K562 (cell line): ENCODE results near the gene PKLR. TPM values are rescaled to one million over a fixed set of nuclear protein-coding genes. Genes with fewer than 3 reads are reported as not detected.

ENCODE experiments used
- ATAC-seq: fragments of 200-7000 bp; cut with Tn5 transposase; 3 replicates; pipeline ENCODE4 v1.9.1; 2020; ENCODE audit warnings: moderate library complexity
- BruUV-seq: library from RNA; stranded (reverse); fragments of 400-500 nt; replicated peaks from 2 replicates; lab custom pipeline; 2021; lab: Mats Ljungman, UMichigan
- CTCF ChIA-PET: fragments of 300-600 bp; formaldehyde crosslinking; extraction: SDS; loops from one replicate; lab custom pipeline; 2021; ENCODE audit warnings: low intra/inter-chr PET ratio; lab: Yijun Ruan, JAX
- POLR2A ChIA-PET: fragments of 300-600, 350-650 bp; sonication (Branson Sonifier 250); formaldehyde crosslinking; extraction: SDS; loops from one replicate; lab custom pipeline; 2021; ENCODE audit warnings: antibody characterized with exemption, inconsistent platforms; lab: Yijun Ruan, JAX
- DNase-seq, 4 experiments: peaks; one replicate each; pipeline versions ENCODE4 v3.0.0 to v3.0.0-alpha.2; 2011 to 2018; ENCODE audit warnings: low spot score in 3 of 4, mixed read lengths in 3 of 4; ENCODE audit errors: extremely low read depth in 1 of 4
- FAIRE-seq: peaks from 2 replicates; lab custom pipeline; 2011; peaks lifted over from hg19 to GRCh38; lab: Jason Lieb, UNC
- H2AFZ ChIP-seq: 2 replicates; pipeline ENCODE4 v1.6.0; 2011; ENCODE audit warnings: low read depth, low read length, control low read depth, inconsistent platforms
- H3K27ac ChIP-seq: fragments of 200-600 bp; 3 replicates; pipeline ENCODE4 v1.8.0; 2011; ENCODE audit warnings: low read depth, mild to moderate bottlenecking, control low read depth, inconsistent platforms, low read length, moderate library complexity, mixed read lengths; ENCODE audit errors: extremely low read depth
- H3K27me3 ChIP-seq, 2 experiments: fragments of 300-600 bp in 1 of 2; 2 replicates in 1 of 2; 3 replicates in 1 of 2; pipeline versions ENCODE4 v1.6.0 to v1.8.0; 2011; ENCODE audit warnings: inconsistent platforms in 2 of 2, low read length in 2 of 2, mild to moderate bottlenecking in 1 of 2, mixed read lengths in 1 of 2, moderate library complexity in 1 of 2; ENCODE audit not compliant: control insufficient read depth in 2 of 2, insufficient read depth in 2 of 2
- H3K36me3 ChIP-seq: fragments of 300-600 bp; 3 replicates; pipeline ENCODE4 v1.8.0; 2011; ENCODE audit warnings: mild to moderate bottlenecking, low read length, inconsistent platforms; ENCODE audit not compliant: control insufficient read depth, insufficient read depth
- H3K4me1 ChIP-seq, 2 experiments: fragments of 200-600 bp in 1 of 2; replicated peaks in 1 of 2; 2 replicates in 1 of 2; 3 replicates in 1 of 2; pipeline versions ENCODE4 v1.5.1 to v1.8.0; 2011; ENCODE audit warnings: inconsistent platforms in 2 of 2, low read length in 2 of 2, mild to moderate bottlenecking in 1 of 2, mixed read lengths in 1 of 2, moderate library complexity in 1 of 2; ENCODE audit not compliant: control insufficient read depth in 2 of 2, insufficient read depth in 2 of 2
- H3K4me2 ChIP-seq: 2 replicates; pipeline ENCODE4 v1.6.1; 2011; ENCODE audit warnings: low read length, control low read depth, inconsistent platforms, mixed read lengths; ENCODE audit not compliant: insufficient read depth
- H3K4me3 ChIP-seq: fragments of 200-600 bp; sonication (generic), shearing (Covaris generic); 2 replicates; pipeline ENCODE4 v1.5.1; 2016; ENCODE audit warnings: control low read depth, inconsistent platforms
- H3K79me2 ChIP-seq: fragments of 200-600 bp; 3 replicates; pipeline ENCODE4 v1.8.0; 2011; ENCODE audit warnings: low read length, inconsistent platforms; ENCODE audit not compliant: control insufficient read depth, insufficient read depth
- H3K9ac ChIP-seq, 2 experiments: 2 replicates each; pipeline versions ENCODE4 v1.6.0 to v1.6.1; 2011; ENCODE audit warnings: low read depth in 2 of 2, low read length in 2 of 2, control low read depth in 1 of 2, inconsistent platforms in 1 of 2, mild to moderate bottlenecking in 1 of 2, mixed read lengths in 1 of 2; ENCODE audit not compliant: insufficient read depth in 1 of 2
- H3K9me1 ChIP-seq: one replicate; pipeline ENCODE4 v1.6.0; 2011; ENCODE audit warnings: inconsistent platforms, mild to moderate bottlenecking, low read length, moderate library complexity; ENCODE audit not compliant: control insufficient read depth, insufficient read depth
- H3K9me3 ChIP-seq: replicated peaks from 2 replicates; pipeline ENCODE4 v1.5.1; 2011; ENCODE audit warnings: low read depth, low read length, inconsistent platforms; ENCODE audit not compliant: control insufficient read depth, insufficient read depth
- H4K20me1 ChIP-seq: replicated peaks from 2 replicates; pipeline ENCODE4 v1.6.1; 2011; ENCODE audit warnings: low read length, inconsistent platforms, mixed read lengths; ENCODE audit not compliant: control insufficient read depth, insufficient read depth
- ATF7 ChIP-seq: fragments of 450-650 bp; IDR thresholded peaks from 2 replicates; pipeline ENCODE4 v1.7.1; 2014; ENCODE audit warnings: mild to moderate bottlenecking, moderate library complexity
- CEBPG ChIP-seq, 3 experiments: fragments of 200-800 bp in 1 of 3; sonication (Bioruptor generic) in 1 of 3; sonication (generic) in 1 of 3; formaldehyde crosslinking in 1 of 3; IDR thresholded peaks in 2 of 3; conservative IDR thresholded peaks in 1 of 3; 2 replicates each; pipeline versions ENCODE4 v1.6.1 to v1.8.0; 2016 to 2022; ENCODE audit warnings: missing compliant biosample characterization in 2 of 3, missing genetic modification characterization in 2 of 3, mild to moderate bottlenecking in 1 of 3, missing genetic modification reagents in 1 of 3
- ZNF165 ChIP-seq: fragments of 250-450 bp; sonication (Bioruptor Pico); IDR thresholded peaks from 2 replicates; pipeline ENCODE4 v1.4.0; 2020; ENCODE audit warnings: borderline replicate concordance
- ZNF444 ChIP-seq: fragments of 250-450 bp; sonication (Bioruptor Pico); IDR thresholded peaks from 2 replicates; pipeline ENCODE4 v1.4.0; 2020; ENCODE audit warnings: mild to moderate bottlenecking, moderate library complexity
- WGBS: fragments of 100-300 bp; shearing (Covaris generic); methylation state at CpG from one replicate; pipeline ENCODE4 v1.1.6; 2016; ENCODE audit warnings: low coverage, mixed read lengths; ENCODE audit not compliant: insufficient coverage; ENCODE audit errors: missing lambda C conversion rate; 5-methylcytosine and 5-hydroxymethylcytosine counted together
- in situ Hi-C: fragments of 300-500 bp; cut with MboI; formaldehyde crosslinking; loops from 4 replicates; pipeline ENCODE4 v1.15.0; 2018; ENCODE audit warnings: inconsistent platforms, mixed read lengths
- intact Hi-C: fragments of 100-400 bp; cut with micrococcal nuclease; formaldehyde crosslinking; loops from 2 replicates; pipeline ENCODE4 v1.14.2; 2022
- polyA plus RNA-seq, 8 experiments: library from polyadenylated mRNA; depleted of rRNA in 4 of 8; stranded (reverse) in 5 of 8; unstranded in 3 of 8; fragments of >200 nt; fragmentation: Nextera tagmentation in 2 of 8; fragmentation: Illumina TruSeq in 1 of 8; extraction: Ambion mirVana in 2 of 8; extraction: Trizol in 1 of 8; gene quantifications; 2 replicates each; pipeline versions ENCODE4 v1.2.1 to v1.2.3, GENCODE V29; 2011 to 2014; ENCODE audit warnings: inconsistent platforms in 1 of 8, missing spikeins in 1 of 8
- total RNA-seq, 7 experiments: library from RNA; depleted of rRNA in 6 of 7; stranded (reverse); fragments of >200 nt in 6 of 7; fragmentation: Illumina TruSeq in 2 of 7; extraction: Trizol in 2 of 7; gene quantifications; 2 replicates each; pipeline versions ENCODE4 v1.2.1 to v1.2.3, GENCODE V29; 2011 to 2021; ENCODE audit warnings: low replicate concordance in 1 of 7
- TF ChIP-seq, protein P1 (sequence below), 2 experiments: fragments of 450-650 bp in 1 of 2; sonication (generic) in 1 of 2; formaldehyde crosslinking in 1 of 2; IDR thresholded peaks in 1 of 2; conservative IDR thresholded peaks in 1 of 2; 2 replicates each; pipeline versions ENCODE4 v1.6.1 to v1.8.1; 2016 to 2023; ENCODE audit warnings: mild to moderate bottlenecking in 2 of 2, moderate library complexity in 2 of 2, inconsistent platforms in 1 of 2, missing genetic modification reagents in 1 of 2
- TF ChIP-seq, protein P2 (sequence below): fragments of 450-650 bp; formaldehyde crosslinking; IDR thresholded peaks from 2 replicates; pipeline ENCODE4 v1.4.0; 2020; ENCODE audit warnings: mild to moderate bottlenecking, mixed read lengths

The PKLR gene
- total and polyA plus RNA-seq, 9 of the 15 experiments (the other 6 are each of a cell fraction or from before 2014, with no cell fraction given) = 10.7 to 78.4 (median 38.2) TPM

DNA sequence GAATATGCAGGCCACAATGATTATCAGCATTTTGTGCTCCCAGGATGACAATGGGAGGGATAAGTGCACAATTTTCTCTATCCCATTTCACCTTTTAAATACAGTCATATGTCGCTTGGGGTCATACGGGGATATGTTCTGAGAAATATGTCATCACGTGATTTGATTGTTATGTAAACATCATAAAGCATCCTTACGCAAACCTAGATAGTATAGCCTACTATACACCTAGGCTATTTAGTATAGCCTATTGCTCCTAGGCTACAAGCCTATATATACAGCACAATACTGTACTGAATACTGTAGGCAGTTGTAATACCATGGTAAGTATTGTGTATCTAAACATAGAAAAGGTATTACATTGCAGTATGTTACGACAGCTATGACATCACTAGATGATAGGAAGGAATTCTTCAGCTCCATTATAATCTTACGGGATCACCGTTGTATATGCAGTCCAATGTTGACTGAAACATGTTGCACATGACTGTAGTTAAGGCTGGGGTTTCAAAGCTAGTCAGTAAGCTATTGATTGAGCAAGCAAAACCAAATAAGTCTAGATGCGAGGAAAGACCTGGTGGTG lies 38.4 kb upstream of the PKLR start:
- no peak overlapping the region for H3K4me2 ChIP-seq
- H3K4me3 ChIP-seq = no peak overlapping the region
- H3K27me3 ChIP-seq = no peaks in the 10 kb centered on the region
- no peaks in the 10 kb centered on the region for H4K20me1 ChIP-seq
- H2AFZ ChIP-seq = no peak overlapping the region
- in situ Hi-C loops (no loop called here), intact Hi-C loops (no loop called here)
- POLR2A ChIA-PET = interaction anchor here (1.0 kb wide), 1 partner anchor 11 kb away, joined by 3 read pairs; no protein-coding TSS in a partner anchor
- 80% methylated on average over 8 of the region's 8 CpGs for WGBS
- TF ChIP-seq, protein P1, sequence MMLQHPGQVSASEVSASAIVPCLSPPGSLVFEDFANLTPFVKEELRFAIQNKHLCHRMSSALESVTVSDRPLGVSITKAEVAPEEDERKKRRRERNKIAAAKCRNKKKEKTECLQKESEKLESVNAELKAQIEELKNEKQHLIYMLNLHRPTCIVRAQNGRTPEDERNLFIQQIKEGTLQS (IDR thresholded peaks at IDR 0.05) = peak; percentile 40; the same call in 1 of the 2 replicates
- TF ChIP-seq, protein P1 (CRISPR knock-in tag; conservative IDR thresholded peaks at IDR 0.05) = no peak
- TF ChIP-seq ZNF165 (CRISPR knock-in tag) (no peak), ZNF444 (no peak), ATF7 (peak; percentile 22; the same call in 1 of the 2 replicates), CEBPG (CRISPR knock-in tag; IDR thresholded peaks at IDR 0.05) (no peak), CEBPG (tag; conservative IDR thresholded peaks at IDR 0.05 in 1 of 2, IDR thresholded peaks at IDR 0.05 in 1 of 2) (peak in 1 of 2 experiments; percentile 65; a peak in 2 of 4 replicates)
- TF ChIP-seq, protein P2, sequence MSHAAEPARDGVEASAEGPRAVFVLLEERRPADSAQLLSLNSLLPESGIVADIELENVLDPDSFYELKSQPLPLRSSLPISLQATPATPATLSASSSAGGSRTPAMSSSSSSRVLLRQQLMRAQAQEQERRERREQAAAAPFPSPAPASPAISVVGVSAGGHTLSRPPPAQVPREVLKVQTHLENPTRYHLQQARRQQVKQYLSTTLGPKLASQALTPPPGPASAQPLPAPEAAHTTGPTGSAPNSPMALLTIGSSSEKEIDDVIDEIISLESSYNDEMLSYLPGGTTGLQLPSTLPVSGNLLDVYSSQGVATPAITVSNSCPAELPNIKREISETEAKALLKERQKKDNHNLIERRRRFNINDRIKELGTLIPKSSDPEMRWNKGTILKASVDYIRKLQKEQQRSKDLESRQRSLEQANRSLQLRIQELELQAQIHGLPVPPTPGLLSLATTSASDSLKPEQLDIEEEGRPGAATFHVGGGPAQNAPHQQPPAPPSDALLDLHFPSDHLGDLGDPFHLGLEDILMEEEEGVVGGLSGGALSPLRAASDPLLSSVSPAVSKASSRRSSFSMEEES (CRISPR knock-in tag) = peak; percentile 51
- DNase-seq (no peak), FAIRE-seq (peak; percentile 64), ATAC-seq (no peak)
- no peaks in the 10 kb centered on the region for H3K9me1 ChIP-seq
- no peak overlapping the region for H3K27ac ChIP-seq
- no peaks in the 10 kb centered on the region for H3K9me3 ChIP-seq
- no peaks in the 10 kb centered on the region for H3K4me1 ChIP-seq
- BruUV-seq = no TSS peak
- no peaks in the 10 kb centered on the region for H3K79me2 ChIP-seq
- peaks cover 83% of the 10 kb centered on the region for H3K36me3 ChIP-seq
- CTCF ChIA-PET = no interaction called here
- H3K9ac ChIP-seq = no peak overlapping the region
